GM18498 (cell line): ENCODE data around the gene CPPED1.
"Not testable (repeated sequence)": the region's sequence is repeated elsewhere in the genome, so short reads cannot be mapped to it uniquely, and the experiment has no call there.

Experiments used
- ATAC-seq: cut with Tn5 transposase; IDR thresholded peaks from one replicate; pipeline ENCODE4 v1.9.1; 2021; ENCODE audit warnings: mild to moderate bottlenecking, moderate library complexity; ENCODE audit not compliant: unreplicated experiment

CPPED1 gene

GRCh38 chr16:12802661-12803060, 1.0 kb downstream of the CPPED1 start:
- no peak for ATAC-seq

- no peak for ATAC-seq
Observed at GRCh38 chr16:12802048-12802447, 1.6 kb downstream of the CPPED1 start.

- ATAC-seq: no peak
Observed at GRCh38 chr16:12801511-12802042, 2.1 kb downstream of the CPPED1 start.

GRCh38 chr16:12800817-12801216, 2.9 kb downstream of the CPPED1 start:
- no peak for ATAC-seq

- ATAC-seq: not testable (repeated sequence)
Observed at GRCh38 chr16:12799996-12800395, 3.7 kb downstream of the CPPED1 start.

- ATAC-seq: no peak
Observed at GRCh38 chr16:12798846-12799245, 4.8 kb downstream of the CPPED1 start.

- no peak for ATAC-seq
Observed at GRCh38 chr16:12798171-12798570, 5.5 kb downstream of the CPPED1 start.

GRCh38 chr16:12796498-12796897, 7.2 kb downstream of the CPPED1 start:
- no peak for ATAC-seq

- ATAC-seq: no peak
Observed at GRCh38 chr16:12794486-12795387, 8.9 kb downstream of the CPPED1 start.

- ATAC-seq: no peak
Observed at GRCh38 chr16:12793865-12794240, 9.8 kb downstream of the CPPED1 start.

GRCh38 chr16:12793120-12793864, 10.4 kb downstream of the CPPED1 start:
- no peak for ATAC-seq

- ATAC-seq: not testable (repeated sequence)
Observed at GRCh38 chr16:12792528-12792927, 11.2 kb downstream of the CPPED1 start.

GRCh38 chr16:12791340-12791739, 12.3 kb downstream of the CPPED1 start:
- no peak for ATAC-seq

GRCh38 chr16:12788758-12789157, 14.9 kb downstream of the CPPED1 start:
- no peak for ATAC-seq

- no peak for ATAC-seq
Observed at GRCh38 chr16:12786081-12786480, 17.6 kb downstream of the CPPED1 start.

- no peak for ATAC-seq
Observed at GRCh38 chr16:12784076-12784475, 19.6 kb downstream of the CPPED1 start.

- no peak for ATAC-seq
Observed at GRCh38 chr16:12781777-12782176, 21.9 kb downstream of the CPPED1 start.

- ATAC-seq: no peak
Observed at GRCh38 chr16:12780467-12780866, 23.2 kb downstream of the CPPED1 start.

- no peak for ATAC-seq
Observed at GRCh38 chr16:12778726-12779125, 25.0 kb downstream of the CPPED1 start.

GRCh38 chr16:12775656-12776236, 27.9 kb downstream of the CPPED1 start:
- no peak for ATAC-seq

- no peak for ATAC-seq
Observed at GRCh38 chr16:12773221-12773620, 30.5 kb downstream of the CPPED1 start.
